Activated CD8-positive, alpha-beta memory T cell treated with anti-CD3 and anti-CD28 coated beads, Interleukin-2, amount 10 ng/mL, durations not matched to agents 7 days and 5 days (primary cell): ENCODE measurements around the gene DCBLD1. TPM values are rescaled to one million over a fixed set of nuclear protein-coding genes. Genes with fewer than 3 reads are reported as not detected.

Source experiments
- ATAC-seq: fragments of 150-1000 bp; cut with Tn5 transposase; one replicate; pipeline ENCODE4 v1.10.0; 2021; ENCODE audit warnings: moderate library complexity
- CTCF ChIA-PET: fragments of 350-600 bp; sonication (Branson Sonifier 250); formaldehyde crosslinking; loops from one replicate; lab custom pipeline; 2021; ENCODE audit warnings: antibody characterized with exemption; lab: Charles Lee
- DNase-seq: peaks from one replicate; pipeline ENCODE4 v3.0.0-alpha.2; 2020
- H3K27ac Mint-ChIP-seq: one replicate; pipeline ENCODE4 v1.8.0; 2021; ENCODE audit warnings: mild to moderate bottlenecking, mixed read lengths
- H3K27me3 Mint-ChIP-seq: one replicate; pipeline ENCODE4 v1.8.0; 2021; ENCODE audit warnings: mixed read lengths
- H3K36me3 Mint-ChIP-seq: one replicate; pipeline ENCODE4 v1.8.0; 2021; ENCODE audit warnings: mild to moderate bottlenecking, mixed read lengths
- H3K4me1 Mint-ChIP-seq: one replicate; pipeline ENCODE4 v1.8.0; 2021; ENCODE audit warnings: mixed read lengths
- H3K4me3 Mint-ChIP-seq: one replicate; pipeline ENCODE4 v1.8.0; 2021; ENCODE audit warnings: mild to moderate bottlenecking, moderate library complexity, mixed read lengths
- H3K9me3 Mint-ChIP-seq: one replicate; pipeline ENCODE4 v1.8.0; 2022; ENCODE audit warnings: low read depth, mixed read lengths
- total RNA-seq, 2 experiments: library from RNA; stranded (reverse); gene quantifications; one replicate each; pipeline ENCODE4 v1.2.3, GENCODE V29; 2021

Gene DCBLD1
- total RNA-seq, 2 experiments from 2014 or later: 5.8 to 6.1 TPM

- H3K4me1 Mint-ChIP-seq: peaks cover 39% of the 10 kb centered on the region
- peak overlapping the region; percentile 79 for H3K27ac Mint-ChIP-seq
- DNase-seq (peak; percentile 62), ATAC-seq (peak; percentile 43)
- peaks cover 2% of the 10 kb centered on the region for H3K36me3 Mint-ChIP-seq
- CTCF ChIA-PET: interaction anchor here (0.9 to 8.3 kb wide), 11 partner anchors 9 to 150 kb away, joined by 3 to 70 read pairs (median 4); partner anchors contain the start of genes DCBLD1 and GOPC
- peak overlapping the region; percentile 72 for H3K4me3 Mint-ChIP-seq
- H3K9me3 Mint-ChIP-seq: no peaks in the 10 kb centered on the region
- H3K27me3 Mint-ChIP-seq: no peaks in the 10 kb centered on the region
Measured at GRCh38 chr6:117549611-117550010, 67.1 kb downstream of the DCBLD1 start.

DNA sequence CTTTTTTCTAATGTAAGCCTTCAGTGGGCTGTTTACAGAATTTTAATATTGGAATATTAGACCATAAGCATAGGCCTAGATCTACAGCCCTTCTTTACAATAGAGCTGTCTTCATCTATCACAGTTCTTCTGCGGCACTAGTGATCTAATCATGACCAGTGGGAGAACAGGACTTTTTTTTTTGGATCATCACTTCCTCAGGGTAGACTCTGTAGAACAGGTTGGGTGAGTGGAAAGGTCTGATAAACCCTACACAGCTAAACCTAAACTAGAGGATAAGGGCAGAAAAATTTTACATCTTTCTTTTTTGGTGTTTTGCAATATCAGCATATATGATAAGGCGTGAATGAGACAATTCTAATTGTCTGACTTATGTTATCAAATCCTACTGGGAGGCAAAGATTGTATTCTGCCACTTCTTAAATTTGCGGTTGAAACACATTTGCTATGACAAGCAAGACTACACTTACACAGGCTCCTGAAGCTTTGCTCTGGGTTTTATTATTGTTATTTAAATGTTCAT is 67.7 kb downstream of the DCBLD1 start:
- CTCF ChIA-PET: interaction anchor here (0.9 to 8.3 kb wide), 10 partner anchors 8 to 150 kb away, joined by 3 to 70 read pairs (median 4); partner anchors contain the start of genes DCBLD1 and GOPC
- Mint-ChIP-seq H3K4me3 (no peak overlapping the region), H3K36me3 (peaks cover 2% of the 10 kb centered on the region), H3K4me1 (peaks cover 39% of the 10 kb centered on the region), H3K27ac (peak overlapping the region; percentile 79), H3K9me3 (no peaks in the 10 kb centered on the region), H3K27me3 (peaks cover under 1% of the 10 kb centered on the region)
- no peak for ATAC-seq
- DNase-seq: no peak

DNA sequence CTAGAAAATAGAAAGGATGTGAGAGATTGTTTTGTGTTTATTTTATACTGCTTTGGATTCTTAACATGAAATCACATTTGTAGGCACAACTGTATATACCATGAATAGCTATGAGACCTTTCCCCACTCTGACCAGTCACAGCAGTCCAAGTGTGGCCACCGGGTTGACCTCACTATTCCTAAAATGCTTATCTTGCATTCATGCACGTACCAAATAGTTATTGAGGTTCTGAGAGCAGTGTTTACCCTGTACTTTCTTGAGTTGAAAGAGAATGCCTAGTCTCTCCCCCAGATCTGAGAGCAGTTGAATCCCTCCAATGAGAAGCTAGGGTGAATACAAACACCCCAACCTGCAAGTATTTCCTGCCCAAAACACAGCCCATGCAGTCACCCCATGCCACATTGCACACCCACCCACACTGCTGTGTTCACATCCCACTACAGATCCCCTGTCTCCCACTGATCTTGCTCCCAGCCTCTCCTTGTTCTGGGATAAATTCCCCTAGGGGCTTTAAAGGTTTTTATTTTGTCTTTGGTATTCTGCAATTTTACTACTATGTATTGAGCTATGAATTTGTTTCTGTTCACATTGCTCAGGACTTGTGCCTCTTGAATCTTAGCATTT is 68.3 kb downstream of the DCBLD1 start:
- Mint-ChIP-seq H3K36me3 (peaks cover 2% of the 10 kb centered on the region), H3K27ac (no peak overlapping the region), H3K9me3 (no peaks in the 10 kb centered on the region), H3K4me3 (no peak overlapping the region), H3K4me1 (peaks cover 39% of the 10 kb centered on the region), H3K27me3 (peaks cover 2% of the 10 kb centered on the region)
- CTCF ChIA-PET: interaction anchor here (1.1 to 8.3 kb wide), 6 partner anchors 9 to 101 kb away, joined by 3 to 70 read pairs (median 10); partner anchors contain the start of gene DCBLD1
- ATAC-seq (no peak), DNase-seq (no peak)

DNA sequence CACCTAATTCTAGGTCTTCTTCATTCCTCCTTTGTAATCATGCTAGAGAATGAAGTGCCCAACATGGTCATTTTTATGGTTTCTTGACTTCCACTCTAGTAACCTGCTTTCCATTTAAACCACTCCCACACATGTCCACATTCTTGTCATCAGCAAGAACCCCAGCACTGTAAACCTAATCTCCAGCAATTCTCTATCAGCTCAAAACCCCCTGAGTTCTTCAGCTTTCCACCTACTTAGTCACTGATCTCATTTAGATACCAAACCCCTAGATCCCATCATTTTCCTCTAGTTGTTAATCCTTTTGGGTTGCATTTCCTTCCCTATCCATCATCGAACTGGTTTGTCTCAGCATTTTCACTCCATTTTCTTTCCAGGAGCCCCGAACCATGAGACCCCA is 70.1 kb downstream of the DCBLD1 start:
- H3K9me3 Mint-ChIP-seq: no peaks in the 10 kb centered on the region
- H3K27me3 Mint-ChIP-seq: peaks cover 4% of the 10 kb centered on the region
- H3K4me3 Mint-ChIP-seq: no peak overlapping the region
- H3K27ac Mint-ChIP-seq: no peak overlapping the region
- no peaks in the 10 kb centered on the region for H3K36me3 Mint-ChIP-seq
- CTCF ChIA-PET: interaction anchor here (5.2 to 8.3 kb wide), 2 partner anchors 70 to 103 kb away, joined by 47 to 70 read pairs; partner anchors contain the start of gene DCBLD1
- ATAC-seq (no peak), DNase-seq (no peak)
- peaks cover 32% of the 10 kb centered on the region for H3K4me1 Mint-ChIP-seq

DNA sequence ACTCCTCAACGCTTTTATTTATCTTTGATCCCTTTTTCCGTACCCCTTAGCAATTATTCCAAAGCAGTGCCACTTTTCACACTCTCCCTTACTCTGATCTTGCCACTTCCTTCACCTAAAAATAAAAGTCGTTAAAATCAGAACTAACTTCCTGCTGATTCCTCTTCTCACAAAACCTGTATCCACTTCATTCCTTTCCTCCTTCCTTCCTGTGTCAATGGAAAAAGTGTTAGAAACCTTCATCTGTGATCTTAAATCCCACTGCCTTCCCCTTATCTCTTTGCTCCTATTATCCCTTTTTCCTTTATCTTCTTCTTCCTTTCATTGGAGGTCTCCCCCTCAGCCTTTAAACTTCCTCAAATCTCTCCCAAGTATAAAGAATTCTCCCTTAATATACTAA is 70.7 kb downstream of the DCBLD1 start:
- H3K4me3 Mint-ChIP-seq: no peak overlapping the region
- ATAC-seq (no peak), DNase-seq (no peak)
- peaks cover 4% of the 10 kb centered on the region for H3K27me3 Mint-ChIP-seq
- H3K36me3 Mint-ChIP-seq: no peaks in the 10 kb centered on the region
- H3K4me1 Mint-ChIP-seq: peaks cover 30% of the 10 kb centered on the region
- CTCF ChIA-PET: interaction anchor here (5.2 to 8.3 kb wide), 2 partner anchors 71 to 104 kb away, joined by 47 to 70 read pairs; partner anchors contain the start of gene DCBLD1
- H3K27ac Mint-ChIP-seq: no peak overlapping the region
- H3K9me3 Mint-ChIP-seq: no peaks in the 10 kb centered on the region

DNA sequence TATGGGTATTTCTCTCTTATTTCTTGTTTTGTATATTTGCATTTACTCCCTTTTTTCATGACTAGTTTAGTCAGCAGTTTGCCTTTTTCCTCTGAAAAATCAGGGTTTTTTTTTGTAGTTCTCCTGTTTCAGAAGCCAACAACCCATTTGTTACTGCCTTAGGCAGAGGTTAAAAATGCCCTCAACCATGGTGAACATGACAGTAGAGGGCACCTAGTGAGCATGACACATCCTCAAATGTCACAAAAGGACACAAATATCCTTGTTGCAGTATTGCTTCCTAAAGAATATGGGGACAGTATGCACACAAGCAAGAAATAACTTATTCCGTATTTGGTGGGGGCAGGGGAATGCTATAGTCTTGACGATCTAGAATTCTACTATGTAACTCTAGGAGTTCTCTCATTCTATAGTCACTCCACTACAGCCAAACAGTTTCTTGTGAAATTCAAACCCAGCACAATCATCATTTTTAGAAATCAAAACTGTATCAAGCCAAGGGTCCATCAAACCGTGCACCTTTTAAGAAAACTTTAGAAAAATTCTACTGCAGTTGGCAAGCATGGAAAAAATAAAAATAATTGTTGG is 72.9 kb downstream of the DCBLD1 start:
- no peak overlapping the region for H3K27ac Mint-ChIP-seq
- H3K4me3 Mint-ChIP-seq: no peak overlapping the region
- H3K27me3 Mint-ChIP-seq: peaks cover 4% of the 10 kb centered on the region
- no peak for DNase-seq
- H3K4me1 Mint-ChIP-seq: peaks cover 9% of the 10 kb centered on the region
- no peaks in the 10 kb centered on the region for H3K9me3 Mint-ChIP-seq
- CTCF ChIA-PET: interaction anchor here (0.8 to 3.6 kb wide), 13 partner anchors 8 to 152 kb away, joined by 3 to 46 read pairs (median 4); no protein-coding TSS in a partner anchor
- no peak for ATAC-seq
- no peaks in the 10 kb centered on the region for H3K36me3 Mint-ChIP-seq

DNA sequence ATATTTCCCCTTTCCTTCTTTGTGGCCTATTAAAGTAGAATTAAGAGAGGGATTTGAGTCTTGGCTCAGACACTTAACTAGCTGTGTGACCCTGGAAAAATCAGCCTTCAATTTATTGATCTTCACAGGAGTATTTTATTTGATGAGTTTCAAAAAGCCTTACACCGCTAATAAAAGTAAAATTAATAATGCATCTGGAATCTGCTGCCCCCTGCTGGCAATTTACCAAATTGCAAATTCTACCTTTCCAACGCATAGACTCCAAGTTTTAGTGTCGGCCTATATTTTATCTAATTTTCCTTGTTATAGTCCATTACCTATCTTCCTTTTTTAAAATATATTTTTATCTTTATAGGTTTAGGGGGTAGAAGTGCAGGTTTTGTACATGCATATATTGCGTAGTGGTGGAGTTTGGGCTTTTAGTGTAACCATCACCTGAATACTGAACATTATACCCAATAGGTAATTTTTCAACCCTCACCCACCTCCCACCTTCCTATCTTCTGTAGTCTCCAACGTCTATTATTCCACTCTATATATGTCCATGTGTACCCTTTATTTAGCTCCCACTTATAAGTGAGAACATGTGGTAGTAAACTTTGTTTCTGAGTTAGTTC is 73.5 kb downstream of the DCBLD1 start:
- no peak overlapping the region for H3K27ac Mint-ChIP-seq
- no peaks in the 10 kb centered on the region for H3K9me3 Mint-ChIP-seq
- ATAC-seq: no peak
- peaks cover 4% of the 10 kb centered on the region for H3K27me3 Mint-ChIP-seq
- H3K4me3 Mint-ChIP-seq: no peak overlapping the region
- peaks cover 3% of the 10 kb centered on the region for H3K4me1 Mint-ChIP-seq
- DNase-seq: peak; percentile 57
- CTCF ChIA-PET: interaction anchor here (0.8 to 3.6 kb wide), 13 partner anchors 9 to 153 kb away, joined by 3 to 46 read pairs (median 4); no protein-coding TSS in a partner anchor
- H3K36me3 Mint-ChIP-seq: no peaks in the 10 kb centered on the region

GRCh38 chr6:117557951-117558350 is 75.5 kb downstream of the DCBLD1 start:
- DNase-seq: no peak
- H3K9me3 Mint-ChIP-seq: no peaks in the 10 kb centered on the region
- H3K4me1 Mint-ChIP-seq: peaks cover 1% of the 10 kb centered on the region
- no peak overlapping the region for H3K4me3 Mint-ChIP-seq
- peaks cover under 1% of the 10 kb centered on the region for H3K36me3 Mint-ChIP-seq
- no peak for ATAC-seq
- CTCF ChIA-PET: interaction anchor here (1.1 to 3.2 kb wide), 5 partner anchors 9 to 115 kb away, joined by 3 to 12 read pairs (median 9); no protein-coding TSS in a partner anchor
- H3K27ac Mint-ChIP-seq: no peak overlapping the region
- H3K27me3 Mint-ChIP-seq: peaks cover 4% of the 10 kb centered on the region

DNA sequence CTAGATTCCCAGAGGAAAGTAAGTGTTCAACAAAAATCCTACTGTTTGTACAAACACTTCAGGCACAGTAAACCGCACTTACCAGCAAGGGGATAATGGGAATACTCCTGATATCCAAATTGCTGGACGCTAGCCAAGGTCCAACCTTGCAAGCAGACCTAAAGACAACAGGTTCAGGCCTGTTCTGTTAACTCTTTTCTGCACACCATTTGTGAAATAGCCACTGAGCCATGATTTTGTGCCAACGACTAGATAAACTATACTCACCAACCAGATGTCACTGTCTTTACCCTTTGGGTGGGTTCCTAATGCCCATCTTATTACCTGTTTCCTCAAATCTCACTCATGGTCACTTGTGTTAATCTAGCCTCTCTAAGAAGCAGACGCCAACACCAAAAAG is 76.3 kb downstream of the DCBLD1 start:
- CTCF ChIA-PET: interaction anchor here (1.1 to 3.2 kb wide), 5 partner anchors 8 to 109 kb away, joined by 3 to 10 read pairs (median 9); no protein-coding TSS in a partner anchor
- Mint-ChIP-seq H3K27me3 (peaks cover 4% of the 10 kb centered on the region), H3K4me1 (peaks cover 1% of the 10 kb centered on the region), H3K4me3 (no peak overlapping the region), H3K36me3 (peaks cover 3% of the 10 kb centered on the region), H3K9me3 (no peaks in the 10 kb centered on the region), H3K27ac (no peak overlapping the region)
- DNase-seq: no peak
- no peak for ATAC-seq

DNA sequence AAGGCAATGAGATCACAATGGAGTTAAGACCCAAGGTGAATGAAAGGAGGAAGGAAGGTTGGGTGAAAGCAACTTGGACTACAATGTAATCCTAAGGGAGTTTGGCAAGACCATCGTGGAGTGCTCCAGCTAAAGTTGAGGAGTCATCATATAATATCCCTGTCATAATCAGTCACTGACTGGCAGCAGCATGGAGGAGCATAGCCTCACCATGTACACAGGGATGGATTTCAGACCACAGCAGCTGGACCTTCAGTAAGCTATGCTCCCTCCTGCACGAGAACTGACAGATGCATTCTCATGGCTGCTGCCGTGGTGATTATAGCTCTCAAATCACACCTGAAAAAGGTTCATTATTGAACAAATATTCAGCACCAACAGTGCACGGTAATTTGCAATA is 76.8 kb downstream of the DCBLD1 start:
- H3K27me3 Mint-ChIP-seq: peaks cover 4% of the 10 kb centered on the region
- no peak overlapping the region for H3K4me3 Mint-ChIP-seq
- DNase-seq: no peak
- CTCF ChIA-PET: interaction anchor here (1.1 to 3.2 kb wide), 5 partner anchors 8 to 109 kb away, joined by 3 to 11 read pairs (median 9); no protein-coding TSS in a partner anchor
- no peaks in the 10 kb centered on the region for H3K9me3 Mint-ChIP-seq
- H3K27ac Mint-ChIP-seq: no peak overlapping the region
- peaks cover 3% of the 10 kb centered on the region for H3K36me3 Mint-ChIP-seq
- peaks cover 1% of the 10 kb centered on the region for H3K4me1 Mint-ChIP-seq
- no peak for ATAC-seq

GRCh38 chr6:117561128-117561527 is 78.7 kb downstream of the DCBLD1 start:
- Mint-ChIP-seq H3K27me3 (peaks cover 2% of the 10 kb centered on the region), H3K36me3 (peaks cover 8% of the 10 kb centered on the region), H3K4me3 (no peak overlapping the region), H3K9me3 (no peaks in the 10 kb centered on the region), H3K27ac (no peak overlapping the region), H3K4me1 (peaks cover 1% of the 10 kb centered on the region)
- ATAC-seq (no peak), DNase-seq (no peak)
- CTCF ChIA-PET: interaction anchor here (1.4 kb wide), 1 partner anchor 110 kb away, joined by 4 read pairs; no protein-coding TSS in a partner anchor

DNA sequence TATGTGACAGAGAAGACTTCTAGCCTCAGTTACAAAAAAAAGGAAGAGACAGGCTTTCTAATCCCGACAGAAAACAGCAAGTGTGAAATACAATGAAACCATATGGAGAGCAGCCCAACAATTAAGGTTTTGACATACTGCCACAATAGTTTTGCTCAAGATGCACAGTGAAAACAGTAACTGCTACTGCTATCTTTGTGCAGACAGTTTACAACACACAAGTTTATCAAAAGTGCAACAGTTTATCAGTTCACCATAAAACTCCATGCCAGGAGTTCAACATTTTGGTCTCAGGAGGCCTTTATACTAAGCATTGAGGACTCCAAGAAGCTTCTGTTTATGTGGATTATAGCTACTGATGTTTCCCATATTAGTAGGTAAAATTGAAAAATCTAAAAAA is 82.2 kb downstream of the DCBLD1 start:
- Mint-ChIP-seq H3K27me3 (no peaks in the 10 kb centered on the region), H3K27ac (no peak overlapping the region), H3K36me3 (peaks cover 26% of the 10 kb centered on the region), H3K4me1 (peaks cover 2% of the 10 kb centered on the region), H3K4me3 (no peak overlapping the region), H3K9me3 (no peaks in the 10 kb centered on the region)
- DNase-seq: no peak
- CTCF ChIA-PET: interaction anchor here (1.9 kb wide), 1 partner anchor 40 kb away, joined by 5 read pairs; no protein-coding TSS in a partner anchor
- ATAC-seq: no peak

GRCh38 chr6:117568247-117568646 is 85.8 kb downstream of the DCBLD1 start:
- H3K36me3 Mint-ChIP-seq: peaks cover 42% of the 10 kb centered on the region
- CTCF ChIA-PET: interaction anchor here (0.8 kb wide), 1 partner anchor 118 kb away, joined by 3 read pairs; no protein-coding TSS in a partner anchor
- H3K9me3 Mint-ChIP-seq: no peaks in the 10 kb centered on the region
- H3K4me3 Mint-ChIP-seq: no peak overlapping the region
- no peaks in the 10 kb centered on the region for H3K27me3 Mint-ChIP-seq
- ATAC-seq (no peak), DNase-seq (no peak)
- no peak overlapping the region for H3K27ac Mint-ChIP-seq
- H3K4me1 Mint-ChIP-seq: peaks cover 2% of the 10 kb centered on the region
